ENCODE data around the gene NUP160.
"Not testable (repeated sequence)": the region's sequence is repeated elsewhere in the genome, so short reads cannot be mapped to it uniquely, and the experiment has no call there.

The NUP160 gene

GRCh38 chr11:47863898-47864430 lies 15.8 kb upstream of the NUP160 start:
- no peak for DNase-seq (ENCODE audit: low spot score)

- DNase-seq (ENCODE audit: low spot score): no peak
These were observed 15.2 kb upstream of the NUP160 start for GRCh38 chr11:47863189-47863897.

GRCh38 chr11:47861728-47862127 lies 13.6 kb upstream of the NUP160 start:
- DNase-seq (ENCODE audit: low spot score): no peak

GRCh38 chr11:47860536-47860935 lies 12.4 kb upstream of the NUP160 start:
- DNase-seq (ENCODE audit: low spot score): no peak

- peak; percentile 13 for DNase-seq (ENCODE audit: low spot score)
These were observed 9.9 kb upstream of the NUP160 start for GRCh38 chr11:47857892-47858543.

- DNase-seq (ENCODE audit: low spot score): no peak
These were observed 9.3 kb upstream of the NUP160 start for GRCh38 chr11:47857485-47857884.

DNA sequence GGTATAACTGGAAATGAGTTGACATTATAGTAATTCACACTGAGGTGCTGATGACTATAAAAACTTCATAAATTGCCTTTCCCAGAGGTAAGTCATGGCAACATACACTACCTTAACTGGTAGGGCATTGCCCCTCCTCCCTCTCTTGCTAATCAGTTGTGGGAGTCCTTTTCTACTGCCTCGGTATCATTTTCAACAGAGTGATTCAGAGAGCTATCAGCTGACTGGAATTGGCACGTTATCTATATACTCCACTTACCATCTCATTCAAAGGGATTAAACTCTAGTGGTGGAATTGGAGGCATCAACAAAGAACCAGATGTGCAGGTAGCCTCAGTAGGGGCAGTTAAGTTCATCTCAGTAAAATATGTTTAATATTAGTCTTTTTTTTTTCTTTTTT lies 8.0 kb upstream of the NUP160 start:
- no peak for DNase-seq (ENCODE audit: low spot score)

GRCh38 chr11:47854667-47855066 lies 6.5 kb upstream of the NUP160 start:
- DNase-seq (ENCODE audit: low spot score): no peak

GRCh38 chr11:47852053-47852452 lies 3.9 kb upstream of the NUP160 start:
- no peak for DNase-seq (ENCODE audit: low spot score)

DNA sequence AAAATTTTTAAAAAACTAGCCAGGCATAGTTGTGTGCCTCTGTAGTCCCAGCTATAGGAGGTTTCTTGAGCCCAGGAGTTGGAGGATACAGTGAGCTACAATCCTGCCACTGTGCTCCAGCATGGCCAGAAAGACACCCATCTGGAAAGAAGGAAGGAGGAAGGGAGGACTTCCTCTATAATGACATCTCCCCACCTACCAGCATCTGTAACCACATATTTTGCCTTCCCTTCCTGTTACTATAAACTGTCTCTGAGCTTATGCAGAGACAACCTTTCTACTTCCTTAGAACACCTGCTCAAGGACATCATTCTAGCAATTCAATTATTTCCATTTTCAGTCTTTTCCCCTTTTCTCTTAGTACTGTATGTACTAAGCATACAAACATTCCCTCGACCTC lies 2.2 kb upstream of the NUP160 start:
- DNase-seq (ENCODE audit: low spot score): no peak

GRCh38 chr11:47848700-47849155 lies 578 bp upstream of the NUP160 start:
- DNase-seq (ENCODE audit: low spot score): no peak

GRCh38 chr11:47847537-47847891 lies 636 bp downstream of the NUP160 start:
- DNase-seq (ENCODE audit: low spot score): no peak

GRCh38 chr11:47846998-47847397 lies 1.2 kb downstream of the NUP160 start:
- DNase-seq (ENCODE audit: low spot score): no peak

DNA sequence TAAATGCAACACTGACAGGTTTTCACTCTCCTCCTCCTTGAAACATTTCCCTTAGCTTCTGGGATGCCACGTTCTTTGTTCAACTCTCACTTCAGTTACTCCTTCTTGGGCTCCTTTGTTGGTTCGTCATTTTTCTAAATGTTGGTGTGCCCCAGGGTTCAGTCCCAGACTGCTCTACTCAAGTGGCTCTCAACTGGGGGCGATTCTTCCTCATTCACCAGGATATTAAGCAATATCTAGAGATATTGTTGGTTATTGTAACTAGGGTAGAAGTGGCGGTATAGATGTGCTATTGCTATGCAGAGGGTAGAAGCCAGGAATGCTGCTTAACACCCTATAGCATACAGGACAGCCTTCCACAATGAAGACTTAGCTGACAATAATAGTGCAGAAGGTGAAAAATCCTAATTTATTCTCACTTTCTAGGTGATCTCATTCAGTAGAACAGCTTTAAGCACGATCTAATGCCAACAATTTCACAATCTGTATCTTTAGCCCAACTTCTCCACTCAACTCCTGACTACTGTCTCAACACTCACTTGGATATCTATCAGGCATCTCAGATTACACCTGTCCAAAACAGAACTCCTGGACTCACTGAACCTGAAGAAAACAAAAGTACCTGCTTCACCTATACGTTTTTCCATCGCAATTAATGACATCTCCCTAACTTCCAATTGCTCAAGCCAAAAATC lies 4.6 kb downstream of the NUP160 start:
- DNase-seq (ENCODE audit: low spot score): no peak

GRCh38 chr11:47842749-47843148 lies 5.4 kb downstream of the NUP160 start:
- no peak for DNase-seq (ENCODE audit: low spot score)

GRCh38 chr11:47837929-47838328 lies 10.2 kb downstream of the NUP160 start:
- no peak for DNase-seq (ENCODE audit: low spot score)

- no peak for DNase-seq (ENCODE audit: low spot score)
These were observed 10.9 kb downstream of the NUP160 start for GRCh38 chr11:47837292-47837691.

DNA sequence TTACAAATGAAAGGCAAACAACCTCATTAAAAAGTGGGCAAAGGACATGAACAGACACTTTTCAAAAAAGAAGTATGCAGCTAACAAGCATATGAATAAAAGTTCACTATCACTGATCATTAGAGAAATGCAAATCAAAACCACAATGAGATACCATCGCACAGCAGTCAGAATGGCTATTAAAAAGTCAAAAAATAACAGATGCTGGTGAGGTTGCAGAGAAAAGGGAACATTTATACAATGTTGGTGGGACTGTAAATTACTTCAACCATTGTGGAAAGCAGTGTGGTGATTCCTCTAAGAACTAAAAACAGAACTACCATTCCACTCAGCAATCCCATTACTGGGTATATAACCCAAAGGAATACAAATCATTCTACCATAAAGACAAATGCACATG lies 18.1 kb downstream of the NUP160 start:
- not testable (repeated sequence) for DNase-seq (ENCODE audit: low spot score)

- DNase-seq (ENCODE audit: low spot score): no peak
These were observed 19.9 kb downstream of the NUP160 start for GRCh38 chr11:47828284-47828683.

DNA sequence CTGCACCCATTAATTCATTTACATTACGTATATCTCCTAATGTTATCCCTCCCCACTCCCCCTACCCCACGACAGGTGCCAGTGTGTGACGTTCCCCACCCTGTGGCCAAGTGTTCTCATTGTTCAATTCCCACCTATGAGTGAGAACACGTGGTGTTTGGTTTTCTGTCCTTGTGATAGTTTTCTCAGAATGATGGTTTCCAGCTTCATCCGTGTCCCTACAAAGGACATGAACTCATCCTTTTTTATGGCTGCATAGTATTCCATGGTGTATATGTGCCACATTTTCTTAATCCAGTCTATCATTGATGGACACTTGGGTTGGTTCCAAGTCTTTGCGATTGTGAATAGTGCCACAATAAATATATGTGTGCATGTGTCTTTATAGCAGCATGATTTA lies 25.5 kb downstream of the NUP160 start:
- DNase-seq (ENCODE audit: low spot score): not testable (repeated sequence)

DNA sequence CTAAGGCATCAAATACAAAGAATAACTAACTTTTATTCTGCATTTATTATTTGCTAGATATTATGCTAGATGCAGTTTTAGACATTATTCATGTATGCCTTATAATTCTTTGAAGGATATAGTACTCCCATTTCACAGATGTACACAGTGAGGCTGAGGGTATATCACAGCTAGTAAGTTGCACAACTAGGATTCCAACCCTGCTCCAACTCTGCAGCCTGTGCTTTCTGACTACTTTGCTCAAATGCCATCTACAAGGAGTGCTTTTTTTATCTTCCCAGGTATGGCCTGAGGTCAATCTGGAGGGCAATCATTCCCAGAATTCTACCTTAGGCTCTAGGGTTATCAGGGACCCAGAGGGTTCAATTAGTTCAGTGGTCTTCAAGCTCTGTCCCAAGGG lies 28.4 kb downstream of the NUP160 start:
- DNase-seq (ENCODE audit: low spot score): no peak

- no peak for DNase-seq (ENCODE audit: low spot score)
These were observed 47.4 kb downstream of the NUP160 start for GRCh38 chr11:47800759-47801158.

DNA sequence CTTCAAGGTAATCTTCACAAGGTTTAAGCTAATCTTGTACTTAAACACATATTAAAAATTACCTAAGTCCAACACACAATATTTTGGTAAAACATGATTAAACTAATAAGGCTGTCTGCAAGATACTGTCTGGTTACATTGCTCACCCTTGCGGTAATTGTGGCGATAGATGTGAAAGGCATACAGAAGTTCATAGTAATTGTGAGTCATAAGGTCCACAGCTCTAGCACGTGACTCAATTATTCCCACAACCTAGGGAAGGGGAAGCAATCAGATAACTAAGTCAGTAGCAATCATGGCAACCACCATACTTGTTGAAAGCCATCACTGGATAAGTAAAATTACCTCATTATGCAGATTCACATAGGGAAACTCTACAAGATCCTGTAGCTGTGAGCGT lies 50.5 kb downstream of the NUP160 start:
- peak; percentile 26 for DNase-seq (ENCODE audit: low spot score)

Data from kidney capillary endothelial cell (primary cell).